Body of pancreas (tissue), 4 donors: Measurements from ENCODE around the gene TEX48. TPM values are rescaled to one million over a fixed set of nuclear protein-coding genes. Genes with fewer than 3 reads are reported as not detected.

Experiments
- ATAC-seq: fragments of 150-250 bp; one replicate; pipeline ENCODE4 v1.9.1; 2016
- DNase-seq, 4 donors: peaks; one replicate each; pipeline ENCODE4 v3.0.0-alpha.2; 2019
- H3K27ac ChIP-seq, 4 donors: fragments of 200-600 bp; sonication (generic); 1 replicate in 3 of 4; 2 replicates in 1 of 4; pipeline versions ENCODE4 v1.5.1 to v1.6.1; 2016 to 2019; ENCODE audit warnings: mild to moderate bottlenecking in 1 of 4, mixed read lengths in 1 of 4, moderate library complexity in 1 of 4
- H3K27me3 ChIP-seq, 2 donors: fragments of 200-600 bp; sonication (generic); one replicate each; pipeline ENCODE4 v1.6.0; 2016; ENCODE audit warnings: mild to moderate bottlenecking in 1 of 2
- H3K36me3 ChIP-seq, 2 donors: fragments of 200-600 bp; sonication (generic); replicated peaks in 1 of 2; 2 replicates each; pipeline ENCODE4 v1.5.1; 2016; ENCODE audit warnings: low read depth in 2 of 2; ENCODE audit not compliant: insufficient read depth in 1 of 2
- H3K4me1 ChIP-seq: fragments of 200-600 bp; sonication (generic); one replicate; pipeline ENCODE4 v1.6.0; 2016
- H3K4me3 ChIP-seq, 2 donors: fragments of 200-600 bp; sonication (generic); 1 replicate in 1 of 2; 2 replicates in 1 of 2; pipeline ENCODE4 v1.5.1; 2016 to 2019
- H3K9me3 ChIP-seq, 3 donors: fragments of 200-600 bp; sonication (generic); 1 replicate in 2 of 3; 2 replicates in 1 of 3; pipeline ENCODE4 v1.5.1; 2016
- CTCF ChIP-seq, 7 experiments: fragments of 450-650 bp in 4 of 7; fragments of 200-600 bp in 3 of 7; sonication (generic) in 3 of 7; IDR thresholded peaks; one replicate each; pipeline ENCODE4 v1.5.1; 2016 to 2019; ENCODE audit warnings: antibody characterized with exemption in 7 of 7
- POLR2A ChIP-seq, 3 donors: fragments of 450-650 bp; IDR thresholded peaks; one replicate each; pipeline ENCODE4 v1.6.1; 2016; ENCODE audit warnings: antibody characterized with exemption in 3 of 3, mild to moderate bottlenecking in 2 of 3
- WGBS, 2 donors: methylation state at CpG; one replicate each; pipeline ENCODE4 v1.1.5; 2017; 5-methylcytosine and 5-hydroxymethylcytosine counted together
- intact Hi-C: fragments of 100-400 bp; cut with DNase I; formaldehyde crosslinking; loops from one replicate; pipeline ENCODE4 v1.15.1; 2023
- total RNA-seq, 2 donors: library from RNA; depleted of rRNA; stranded (reverse); fragments of >200 nt; gene quantifications; one replicate each; pipeline ENCODE4 v1.1.0, GENCODE V29; 2016

Gene TEX48
- total RNA-seq, 2 donors from 2014 or later, result not detected

GRCh38 chr9:114668146-114668545 is 13.8 kb downstream of the TEX48 start:
- DNase-seq (no peak), ATAC-seq (no peak)
- intact Hi-C loops, result loop anchor here (10.0 kb wide), 1 partner anchor 347 kb away; no protein-coding TSS in a partner anchor
- no peaks in the 10 kb centered on the region for H3K27me3 ChIP-seq
- TF ChIP-seq POLR2A (IDR thresholded peaks at IDR 0.05), result no peak
- no peak for TF ChIP-seq CTCF (IDR thresholded peaks at IDR 0.05)
- 83 to 89% methylated on average over 6 of the region's 6 CpGs for WGBS, 2 donors
- H3K4me3 ChIP-seq, result no peak overlapping the region
- H3K36me3 ChIP-seq, result no peaks in the 10 kb centered on the region
- no peak overlapping the region for H3K27ac ChIP-seq
- H3K4me1 ChIP-seq, result peaks cover 14% of the 10 kb centered on the region
- no peaks in the 10 kb centered on the region for H3K9me3 ChIP-seq

GRCh38 chr9:114666851-114667250 is 15.1 kb downstream of the TEX48 start:
- H3K36me3 ChIP-seq, result no peaks in the 10 kb centered on the region
- H3K27ac ChIP-seq, result no peak overlapping the region
- TF ChIP-seq POLR2A (IDR thresholded peaks at IDR 0.05), result no peak
- no peak for TF ChIP-seq CTCF (IDR thresholded peaks at IDR 0.05)
- no peak for ATAC-seq
- DNase-seq, result no peak
- H3K27me3 ChIP-seq, result no peaks in the 10 kb centered on the region
- peaks cover 10% of the 10 kb centered on the region for H3K4me1 ChIP-seq
- intact Hi-C loops, result loop anchor here (10.0 kb wide), 1 partner anchor 348 kb away; no protein-coding TSS in a partner anchor
- no peak overlapping the region for H3K4me3 ChIP-seq
- 72 to 77% methylated on average over 4 of the region's 4 CpGs for WGBS, 2 donors
- no peaks in the 10 kb centered on the region for H3K9me3 ChIP-seq

- no peak for ATAC-seq
- Histone ChIP-seq H3K4me1 (peaks cover 5% of the 10 kb centered on the region), H3K27me3 (no peaks in the 10 kb centered on the region), H3K36me3 (no peaks in the 10 kb centered on the region), H3K27ac (no peak overlapping the region), H3K9me3 (no peaks in the 10 kb centered on the region), H3K4me3 (no peak overlapping the region)
- TF ChIP-seq POLR2A (IDR thresholded peaks at IDR 0.05) (no peak), CTCF (IDR thresholded peaks at IDR 0.05) (no peak)
- 95 to 97% methylated on average over 5 of the region's 5 CpGs for WGBS, 2 donors
- no peak for DNase-seq
- intact Hi-C loops, result loop anchor here (10.0 kb wide), 1 partner anchor 348 kb away; no protein-coding TSS in a partner anchor
Observed at GRCh38 chr9:114666401-114666800, 15.6 kb downstream of the TEX48 start.

- DNase-seq (no peak), ATAC-seq (no peak)
- Histone ChIP-seq H3K27ac (no peak overlapping the region), H3K4me1 (no peaks in the 10 kb centered on the region), H3K4me3 (no peak overlapping the region), H3K36me3 (no peaks in the 10 kb centered on the region), H3K27me3 (no peaks in the 10 kb centered on the region), H3K9me3 (no peaks in the 10 kb centered on the region)
- no peak for TF ChIP-seq CTCF (IDR thresholded peaks at IDR 0.05)
- TF ChIP-seq POLR2A (IDR thresholded peaks at IDR 0.05), result no peak
- WGBS, 2 donors, result 71 to 72% methylated on average over 3 of the region's 3 CpGs
- intact Hi-C loops, result loop anchor here (10.0 kb wide), 1 partner anchor 351 kb away; no protein-coding TSS in a partner anchor
Observed at GRCh38 chr9:114664181-114664580, 17.8 kb downstream of the TEX48 start.
